Endothelial cell of hepatic sinusoid (primary cell): ENCODE data around the gene LSM5.
"Not testable (repeated sequence)": the region's sequence is repeated elsewhere in the genome, so short reads cannot be mapped to it uniquely, and the experiment has no call there.

Experiments used
- in situ Hi-C: cut with HindIII; loops from 2 replicates; pipeline ENCODE4 v1.10.0; 2017; ENCODE audit warnings: low sequenced_read_pairs

LSM5 gene

DNA sequence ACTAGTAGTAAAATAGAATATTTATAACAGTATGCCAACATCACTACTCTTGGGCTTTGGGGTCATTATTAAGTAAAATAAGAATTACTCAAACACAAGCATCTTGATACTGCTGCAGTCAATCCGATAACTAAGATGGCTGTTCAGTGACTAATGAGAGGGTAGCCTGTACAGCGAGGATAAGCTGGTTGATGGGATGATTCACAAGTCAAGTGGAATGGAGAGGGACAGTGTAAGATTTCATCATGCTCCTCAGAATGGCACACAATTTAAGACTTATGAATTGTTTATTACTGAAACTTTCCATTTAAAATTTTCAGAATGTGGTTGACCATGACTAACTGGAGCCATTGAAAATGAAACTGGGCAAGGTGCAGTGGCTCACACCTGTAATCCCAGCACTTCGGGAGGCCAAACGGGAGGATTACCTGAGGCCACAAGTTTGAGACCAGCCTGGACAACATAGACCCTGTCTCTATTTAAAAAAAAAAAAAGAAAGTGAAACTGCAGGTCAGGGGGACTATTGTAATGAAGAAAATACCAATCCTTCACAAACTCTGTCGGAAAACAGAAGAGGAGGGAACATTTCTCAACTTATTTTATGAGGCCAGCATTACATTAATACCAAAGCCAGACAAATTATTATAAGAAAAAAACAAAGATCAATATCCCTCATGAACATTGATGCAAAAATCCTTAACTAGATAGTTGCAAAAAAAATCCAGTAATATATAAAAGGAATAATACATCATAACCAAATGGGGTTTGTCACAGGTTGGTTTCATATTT lies 16.3 kb upstream of the LSM5 start:
- in situ Hi-C loops, result no loop called here

DNA sequence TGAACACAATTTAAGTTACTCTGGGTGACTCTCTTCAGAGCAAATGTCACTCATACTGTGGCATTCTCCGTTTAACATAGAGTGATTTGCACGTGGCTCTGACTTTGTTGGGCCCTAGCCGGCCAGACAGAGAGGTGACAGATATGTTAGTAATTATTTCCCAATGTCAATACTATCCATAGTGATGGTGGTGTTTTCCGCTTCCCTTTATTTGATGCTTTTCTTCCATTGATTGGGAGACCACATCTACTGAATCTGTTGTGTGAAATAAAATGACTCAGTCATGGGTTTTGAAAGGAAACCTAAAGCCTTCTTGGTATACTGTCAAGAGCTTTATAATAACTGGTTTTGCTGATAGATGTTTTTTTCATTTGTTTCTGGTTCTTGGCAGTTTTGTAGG lies 12.5 kb upstream of the LSM5 start:
- in situ Hi-C loops, result no loop called here

DNA sequence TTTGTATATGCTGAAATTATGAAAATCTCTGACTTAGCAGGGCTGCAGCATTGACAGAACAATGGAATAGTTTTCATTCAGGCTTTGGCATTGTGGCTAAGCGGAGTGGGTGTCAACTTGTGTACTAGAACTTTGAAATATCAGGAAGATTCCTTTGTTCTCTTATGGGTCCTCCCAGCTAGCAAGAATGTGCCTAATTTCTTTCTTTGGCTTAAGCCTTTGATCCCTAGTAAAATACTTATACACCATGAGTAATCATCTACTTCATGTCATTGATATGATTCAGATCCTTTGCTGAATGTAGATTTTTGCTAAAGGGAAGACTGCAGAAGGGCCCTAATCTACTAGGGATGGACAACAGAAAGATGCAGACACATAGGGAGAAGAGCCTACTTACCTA lies 11.3 kb upstream of the LSM5 start:
- in situ Hi-C loops, result no loop called here

DNA sequence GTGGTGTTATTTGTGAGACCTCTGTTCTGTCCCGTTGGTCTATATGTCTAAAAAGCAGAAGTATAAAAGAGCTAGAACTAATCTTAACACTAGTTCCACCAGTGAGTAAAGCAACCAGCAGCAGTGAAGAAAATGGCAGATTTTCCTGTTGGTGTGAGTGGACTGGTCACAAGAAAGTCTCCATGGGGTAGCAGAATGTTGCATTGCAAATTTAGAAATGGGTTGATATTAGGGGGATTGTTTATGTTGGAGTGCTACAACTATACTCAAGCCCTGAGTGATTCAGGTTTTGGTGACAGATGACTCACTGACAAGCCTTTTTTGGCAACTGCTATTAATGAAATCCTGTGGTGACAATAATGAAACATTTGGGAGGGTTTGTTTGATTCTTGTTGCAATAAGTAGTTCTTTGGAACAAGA lies 10.8 kb upstream of the LSM5 start:
- in situ Hi-C loops, result no loop called here

DNA sequence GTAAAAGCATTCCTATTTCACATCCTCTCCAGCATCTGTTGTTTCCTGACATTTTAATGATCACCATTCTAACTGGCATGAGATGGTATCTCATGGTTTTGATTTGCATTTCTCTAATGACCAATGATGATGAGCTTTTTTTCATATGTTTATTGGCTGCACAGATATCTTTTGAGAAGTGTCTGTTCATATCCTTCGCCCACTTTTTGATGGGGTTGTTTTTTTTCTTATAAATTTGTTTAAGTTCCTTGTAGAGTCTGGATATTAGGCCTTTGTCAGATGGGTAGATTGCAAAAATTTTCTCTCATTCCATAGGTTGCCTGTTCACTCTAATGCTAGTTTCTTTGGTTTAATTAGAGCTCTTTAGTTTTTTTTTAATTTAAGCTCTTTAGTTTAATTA lies 10.0 kb upstream of the LSM5 start:
- in situ Hi-C loops, result not testable (repeated sequence)

DNA sequence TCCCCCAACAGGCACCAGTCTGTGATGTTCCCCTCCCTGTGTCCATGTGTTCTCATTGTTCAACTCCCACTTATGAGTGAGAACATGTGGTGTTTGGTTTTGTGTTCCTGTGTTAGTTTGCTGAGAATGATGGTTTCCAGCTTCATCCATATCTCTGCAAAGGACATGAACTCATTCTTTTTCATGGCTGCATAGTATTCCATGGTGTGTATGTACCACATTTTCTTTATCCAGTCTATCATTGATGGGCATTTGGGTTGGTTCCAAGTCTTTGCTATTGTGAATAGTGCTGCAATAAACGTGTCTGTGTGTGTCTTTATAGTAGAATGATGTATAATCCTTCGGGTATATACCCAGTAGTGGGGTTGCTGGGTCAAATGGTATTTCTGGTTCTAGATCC lies 9.6 kb upstream of the LSM5 start:
- in situ Hi-C loops, result not testable (repeated sequence)

DNA sequence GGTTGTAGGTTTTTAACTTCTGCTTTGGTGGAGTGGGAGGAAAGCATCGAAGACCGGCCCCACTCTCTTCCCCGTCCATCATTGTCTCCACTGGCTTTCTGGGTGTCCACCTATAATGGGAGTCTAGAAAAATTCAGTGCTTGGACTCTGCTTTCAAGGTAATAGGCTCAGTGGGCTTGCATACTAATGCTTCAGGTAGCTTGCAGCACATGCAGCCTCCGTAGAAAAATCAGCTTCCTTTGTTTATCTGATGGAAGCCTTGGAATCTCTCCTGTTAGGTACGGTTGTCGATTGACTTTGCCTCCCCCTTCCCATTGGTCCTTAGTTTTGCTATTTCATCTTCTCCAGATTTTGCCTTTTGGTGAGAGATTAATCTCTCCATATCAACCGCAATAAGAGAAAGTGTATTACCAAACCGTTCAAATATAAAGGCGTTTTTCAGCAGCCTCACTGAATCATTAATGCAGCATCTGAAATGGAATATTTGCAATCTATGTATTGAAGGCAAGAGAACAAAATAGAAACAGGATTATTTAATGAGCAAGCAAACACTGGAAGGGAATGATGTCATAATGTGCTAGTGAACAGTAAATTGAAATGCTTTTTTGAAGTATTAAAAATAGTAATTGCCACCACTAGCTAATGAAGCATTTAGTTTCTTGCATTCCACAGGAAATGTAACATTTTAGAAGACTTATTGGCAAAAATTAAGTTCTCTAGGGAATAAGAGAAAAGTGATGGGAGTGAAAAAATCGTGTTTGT lies 6.1 kb upstream of the LSM5 start:
- in situ Hi-C loops, result no loop called here

DNA sequence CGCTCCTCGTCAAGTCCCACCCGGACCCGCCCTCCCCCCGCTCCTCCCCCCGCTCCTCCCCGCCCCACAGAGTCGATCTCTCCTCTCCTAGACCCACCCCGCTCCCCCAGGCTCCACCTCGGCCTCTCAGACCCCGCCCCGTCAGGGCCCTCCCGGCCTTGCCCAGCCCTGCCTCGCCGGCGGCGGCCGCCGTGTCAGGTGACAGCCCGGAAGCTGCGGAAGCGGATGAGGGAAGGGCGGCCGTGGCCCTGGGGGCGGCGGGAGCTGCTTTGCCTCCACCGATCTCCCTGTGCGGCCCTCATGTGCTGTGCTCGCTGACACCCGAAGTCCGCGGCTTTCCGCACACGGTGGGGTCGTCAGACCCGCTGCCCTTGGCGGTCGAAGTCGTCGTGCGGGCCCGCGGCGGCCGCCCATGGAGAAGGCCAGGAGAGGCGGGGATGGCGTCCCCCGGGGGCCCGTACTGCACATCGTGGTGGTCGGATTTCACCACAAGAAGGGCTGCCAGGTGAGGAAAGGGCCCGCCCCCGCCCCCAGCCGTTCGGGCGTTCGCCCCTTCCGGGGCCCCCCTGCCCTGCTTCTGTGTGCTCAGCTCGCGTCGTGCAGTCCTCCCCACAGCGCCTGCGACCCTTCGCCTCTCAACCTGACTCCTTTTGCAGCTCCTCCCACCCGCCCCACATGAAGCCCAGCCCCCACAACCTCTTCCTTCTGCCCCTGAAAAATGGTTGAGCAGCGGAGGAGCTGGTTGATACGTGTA lies 5.3 kb upstream of the LSM5 start, which contains the start of gene AVL9:
Gene AVL9, plus strand, starts transcription at position 192 of the 754 bp plus-strand sequence. Its CDS starts 221 bp downstream, at position 413.
- in situ Hi-C loops, result no loop called here

DNA sequence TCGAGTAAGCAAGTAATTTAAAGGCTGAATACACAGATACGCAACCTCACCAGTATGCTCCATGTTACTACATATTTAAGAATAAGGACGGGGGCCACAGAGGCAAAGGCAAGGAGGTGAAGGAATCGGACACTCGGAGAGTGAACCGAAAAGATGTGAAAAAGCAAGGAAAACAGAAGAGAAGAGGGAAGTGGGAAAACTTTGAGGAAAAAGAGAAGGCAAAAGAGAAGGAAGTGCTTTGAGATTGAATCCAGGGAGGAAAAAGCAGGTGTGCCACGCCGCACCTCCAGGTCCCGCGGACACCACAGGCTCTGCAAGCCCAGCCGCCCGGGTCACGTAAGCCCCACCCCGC lies 4.7 kb upstream of the LSM5 start:
- in situ Hi-C loops, result no loop called here

DNA sequence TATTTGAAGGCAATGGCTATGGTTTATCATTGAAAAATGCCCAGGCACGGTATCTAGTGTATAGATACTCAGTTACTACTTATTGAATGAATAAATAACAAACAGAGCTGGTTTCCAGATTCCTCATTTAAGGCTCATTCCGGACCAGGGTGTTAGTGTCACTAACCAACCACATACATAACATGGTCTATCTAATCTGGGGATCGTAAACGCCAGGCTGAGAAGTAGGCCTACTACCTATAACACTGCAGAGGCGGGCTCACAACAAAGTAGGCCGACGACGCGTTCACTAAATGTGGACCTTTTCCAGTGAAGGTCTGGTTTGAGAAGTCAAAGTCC lies 423 bp downstream of the LSM5 start:
- in situ Hi-C loops, result no loop called here

DNA sequence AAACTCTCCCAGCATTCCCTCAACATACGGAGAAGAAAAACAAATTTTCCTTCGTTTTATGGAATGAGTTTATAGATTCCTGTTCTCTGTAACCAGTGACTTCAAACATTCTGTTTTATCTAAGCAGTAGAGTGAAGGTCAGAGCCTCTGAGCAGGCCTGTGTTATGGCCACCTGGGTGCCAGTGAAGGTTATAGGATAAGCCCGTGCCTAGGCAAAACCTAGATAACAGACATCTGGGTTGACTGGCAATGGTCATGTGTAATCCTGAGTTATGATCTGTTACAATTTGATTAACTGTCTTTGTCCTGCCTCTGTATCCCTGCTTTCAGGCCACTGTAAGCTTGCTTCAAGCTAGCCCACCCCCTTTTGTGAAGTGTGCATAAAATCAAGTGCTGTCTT lies 8.3 kb downstream of the LSM5 start:
- in situ Hi-C loops, result no loop called here

DNA sequence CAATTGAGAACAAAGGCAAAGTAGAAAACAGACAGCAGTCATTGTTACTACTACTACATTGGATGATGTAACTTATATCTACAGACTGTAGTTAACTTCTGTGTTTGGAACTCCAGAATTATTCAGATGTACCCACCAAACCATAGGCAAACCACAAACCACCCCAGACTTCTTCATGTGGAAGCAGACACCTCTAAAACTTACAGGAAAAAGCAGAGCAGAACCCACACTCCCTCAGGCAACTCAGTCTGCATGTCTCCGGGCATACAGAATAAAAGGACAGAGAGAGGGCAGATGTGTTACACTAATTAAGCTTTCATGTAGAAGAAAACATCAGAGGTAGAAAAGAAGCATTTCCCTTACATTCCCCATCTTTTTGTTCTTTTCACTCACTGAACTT lies 9.0 kb downstream of the LSM5 start:
- in situ Hi-C loops, result no loop called here

DNA sequence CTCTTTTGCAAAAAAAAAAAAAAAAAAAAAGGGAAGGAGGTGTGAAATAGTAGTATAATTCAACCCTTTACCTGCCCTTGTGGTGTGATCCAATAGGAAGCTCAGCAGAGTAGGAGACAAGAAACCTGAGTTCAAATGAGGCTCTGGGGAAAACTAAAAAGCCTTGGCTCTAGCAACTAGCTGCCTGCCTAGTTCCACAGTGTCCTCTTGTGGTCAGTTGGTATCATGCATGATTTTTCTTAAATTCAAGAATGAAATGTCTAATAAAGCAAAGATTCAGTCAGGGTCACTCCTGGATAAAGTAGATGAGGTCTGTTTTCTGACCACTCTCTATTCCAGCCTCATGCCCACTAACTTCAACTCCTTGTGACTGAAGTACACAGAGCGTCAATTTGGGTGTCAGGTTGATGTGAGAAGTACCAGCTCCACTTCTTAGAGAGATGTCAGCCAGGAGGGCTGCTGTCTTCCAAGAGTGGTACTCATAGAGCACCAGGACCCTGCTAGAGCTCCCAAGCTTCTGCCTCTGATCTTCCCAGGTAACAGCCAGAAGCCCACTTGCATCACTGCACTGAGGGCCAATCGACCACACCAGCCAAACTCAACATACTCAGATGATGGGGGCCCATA lies 10.5 kb downstream of the LSM5 start:
- in situ Hi-C loops, result no loop called here

DNA sequence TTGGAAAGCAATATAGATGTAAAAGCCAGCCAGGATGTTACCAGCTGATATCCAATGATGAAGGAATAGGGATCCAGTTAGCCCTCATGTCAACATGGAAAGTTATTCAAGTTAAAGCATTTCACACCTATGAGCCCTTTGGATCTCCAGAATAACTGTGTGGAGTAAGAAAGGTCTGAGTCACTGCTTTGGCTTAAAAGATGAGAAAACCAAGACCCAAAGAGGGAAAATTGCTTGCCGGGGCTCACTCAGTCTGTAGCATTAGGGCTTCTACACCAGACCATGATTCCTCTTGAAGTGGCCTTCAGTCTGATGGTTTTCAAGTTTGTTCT lies 12.6 kb downstream of the LSM5 start:
- in situ Hi-C loops, result no loop called here

DNA sequence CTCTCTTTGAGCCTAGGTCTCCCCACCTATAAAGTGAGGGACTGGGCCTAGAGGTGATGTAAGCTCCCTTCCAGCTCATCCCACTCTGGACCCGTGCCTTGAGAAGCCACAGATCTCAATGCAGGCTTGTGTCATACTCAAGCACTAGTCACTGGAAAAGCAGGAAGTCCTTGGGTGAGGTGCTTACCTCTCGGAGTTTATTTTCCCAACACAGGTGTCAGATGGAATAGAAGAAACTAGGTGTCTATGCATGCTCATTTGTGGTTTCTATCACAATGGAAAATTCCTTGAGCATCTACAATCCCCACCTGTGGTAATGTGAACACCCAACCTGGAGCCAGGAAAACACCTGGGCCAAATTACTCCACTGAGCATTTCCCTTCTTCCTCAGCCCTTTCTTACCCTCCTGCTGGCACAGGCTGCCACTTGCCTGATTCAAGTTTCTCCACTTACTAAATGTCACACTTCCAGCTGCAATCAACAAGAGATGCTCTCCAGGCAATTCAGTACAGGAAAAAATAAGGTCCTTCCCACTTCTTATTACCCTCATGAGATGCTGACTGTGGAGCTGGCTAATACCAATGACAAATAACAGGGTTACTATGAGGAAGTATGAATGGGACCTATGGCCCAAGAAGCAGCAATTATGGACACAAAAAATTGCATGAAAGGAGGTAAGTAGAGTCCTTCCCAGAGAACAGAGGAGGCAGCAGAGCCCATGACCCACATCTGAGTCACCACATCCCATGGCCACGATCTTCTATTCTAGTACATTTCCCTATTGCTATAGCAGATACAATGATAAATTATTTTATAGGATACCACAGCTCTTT lies 13.1 kb downstream of the LSM5 start:
- in situ Hi-C loops, result no loop called here

DNA sequence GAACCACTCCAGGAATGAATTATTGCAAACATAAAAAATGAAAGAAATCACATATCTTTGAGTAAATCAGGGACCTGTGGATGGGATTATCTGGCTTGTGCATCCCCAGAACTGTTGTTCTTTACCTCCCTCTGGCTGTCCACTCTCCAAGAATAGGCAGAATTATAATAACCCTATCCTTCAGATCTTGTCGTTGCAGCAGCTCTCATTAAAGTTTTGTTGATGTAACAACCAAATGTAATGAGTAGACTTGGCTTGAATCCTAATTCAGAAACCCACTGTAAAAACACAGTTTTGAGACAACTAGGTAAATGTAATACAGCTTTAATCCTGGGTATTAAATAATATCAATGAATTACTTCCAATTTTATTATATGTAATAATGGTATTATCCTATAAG lies 16.2 kb downstream of the LSM5 start:
- in situ Hi-C loops, result loop anchor here (25.0 kb wide), 1 partner anchor 262 kb away; no protein-coding TSS in a partner anchor

DNA sequence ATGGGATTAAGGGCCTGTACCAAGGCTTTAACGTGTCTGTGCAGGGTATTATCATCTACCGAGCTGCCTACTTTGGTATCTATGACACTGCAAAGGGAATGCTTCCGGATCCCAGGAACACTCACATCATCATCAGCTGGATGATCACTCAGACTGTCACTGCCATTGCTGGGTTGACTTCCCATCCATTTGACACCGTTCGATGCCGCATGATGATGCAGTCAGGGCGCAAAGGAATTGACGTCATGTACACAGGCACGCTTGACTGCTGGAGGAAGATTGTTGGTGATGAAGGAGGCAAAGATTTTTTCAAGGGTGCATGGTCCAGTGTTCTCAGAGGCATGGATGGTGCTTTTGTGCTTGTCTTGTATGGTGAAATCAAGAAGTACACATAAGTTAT lies 18.2 kb downstream of the LSM5 start:
- in situ Hi-C loops, result loop anchor here (25.0 kb wide), 1 partner anchor 260 kb away; no protein-coding TSS in a partner anchor

DNA sequence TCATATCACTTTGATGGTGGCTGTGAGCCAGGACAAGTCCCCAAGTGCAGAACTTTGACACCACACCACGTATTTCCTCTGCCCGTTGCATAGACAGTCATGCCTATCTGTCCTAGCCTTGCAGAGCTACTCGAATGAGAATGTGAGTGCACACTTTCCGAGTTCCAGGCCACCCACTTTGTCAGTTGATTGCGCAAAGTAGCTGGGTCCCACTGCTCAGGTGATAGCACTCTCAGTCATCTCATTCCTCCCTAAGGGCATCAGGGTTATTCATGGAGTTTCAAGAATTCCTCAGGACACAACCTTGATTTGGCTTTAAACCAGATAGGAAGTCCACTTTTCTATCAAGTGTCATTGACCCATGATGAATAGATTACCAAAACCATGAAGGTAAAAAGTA lies 19.3 kb downstream of the LSM5 start:
- in situ Hi-C loops, result loop anchor here (25.0 kb wide), 1 partner anchor 259 kb away; no protein-coding TSS in a partner anchor

DNA sequence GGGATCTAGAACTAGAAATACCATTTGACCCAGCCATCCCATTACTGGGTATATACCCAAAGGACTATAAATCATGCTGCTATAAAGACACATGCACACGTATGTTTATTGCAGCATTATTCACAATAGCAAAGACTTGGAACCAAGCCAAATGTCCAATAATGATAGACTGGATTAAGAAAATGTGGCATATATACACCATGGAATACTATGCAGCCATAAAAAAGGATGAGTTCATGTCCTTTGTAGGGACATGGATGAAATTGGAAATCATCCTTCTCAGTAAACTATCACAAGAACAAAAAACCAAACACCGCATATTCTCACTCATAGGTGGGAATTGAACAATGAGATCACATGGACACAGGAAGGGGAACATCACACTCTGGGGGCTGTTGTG lies 20.2 kb downstream of the LSM5 start:
- in situ Hi-C loops, result loop anchor here (25.0 kb wide), 1 partner anchor 258 kb away; no protein-coding TSS in a partner anchor
